Measurements from ENCODE around the gene PPP1R12B. TPM values are rescaled to one million over a fixed set of nuclear protein-coding genes. Genes with fewer than 3 reads are reported as not detected.

The PPP1R12B gene
- total RNA-seq, 1 donor from 2014 or later: 18.5 TPM

DNA sequence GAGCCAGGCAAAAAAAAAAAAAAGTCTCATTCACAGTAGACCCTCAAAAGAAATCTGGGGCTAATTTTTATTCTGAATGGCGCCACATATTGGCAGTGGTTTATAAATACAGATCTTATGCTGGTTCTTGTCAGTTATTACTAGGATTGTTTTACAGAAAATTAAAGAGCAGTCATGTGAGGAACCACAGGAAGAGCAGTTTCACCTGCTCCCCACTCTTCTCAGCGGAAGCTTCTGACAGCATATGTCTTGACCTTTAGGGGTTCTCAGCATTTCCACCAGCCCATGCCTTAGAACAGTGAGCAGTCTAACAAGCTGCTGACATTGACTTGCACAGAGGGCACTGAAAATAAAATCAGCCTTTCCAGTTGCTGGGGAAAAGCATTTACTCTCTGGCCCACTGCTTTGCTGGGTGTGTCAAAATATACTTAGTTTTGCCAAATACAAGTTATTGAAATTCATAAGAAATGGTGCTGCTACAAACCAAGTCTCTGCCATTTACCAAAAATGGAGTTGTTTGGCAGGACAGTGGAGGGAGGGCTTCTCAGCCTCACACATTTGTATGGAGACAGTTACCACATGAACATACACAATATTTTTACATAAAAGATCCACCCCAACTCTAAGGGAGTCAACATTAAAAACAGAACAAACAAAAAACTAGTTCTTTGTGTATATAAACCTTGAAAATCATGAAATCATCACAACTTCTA, 217.5 kb downstream of the PPP1R12B start:
- no peaks in the 10 kb centered on the region for H3K27me3 Mint-ChIP-seq (ENCODE audit: low read depth)
- no peak for TF ChIP-seq CTCF (conservative IDR thresholded peaks at IDR 0.05)
- H3K27ac Mint-ChIP-seq (ENCODE audit: unreplicated experiment): no peak overlapping the region
- H3K4me1 Mint-ChIP-seq: peaks cover 9% of the 10 kb centered on the region
- DNase-seq (ENCODE audit: low read depth, low spot score): no peak
- no peak overlapping the region for H3K4me3 Mint-ChIP-seq
- no peaks in the 10 kb centered on the region for H3K9me3 Mint-ChIP-seq
- no peaks in the 10 kb centered on the region for H3K36me3 Mint-ChIP-seq (ENCODE audit: low read depth)

DNA sequence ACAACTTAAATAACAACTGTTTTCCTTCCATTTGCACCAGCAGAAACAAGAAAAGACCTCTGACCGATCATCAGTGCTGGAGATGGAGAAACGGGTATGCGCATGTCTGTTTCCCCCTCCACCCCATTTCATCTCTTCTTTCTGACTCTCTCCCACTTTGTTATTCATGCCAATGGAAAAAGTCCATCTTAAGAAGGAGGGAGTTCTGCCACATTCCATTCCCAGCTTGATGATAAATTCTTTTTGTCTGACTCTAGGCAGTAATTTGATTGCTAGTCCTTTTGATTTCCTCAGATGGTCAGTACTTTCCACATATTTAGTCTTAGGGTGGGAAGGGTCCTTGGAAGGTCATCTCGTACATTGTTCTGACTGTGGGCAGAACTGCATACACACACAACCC, 219.2 kb downstream of the PPP1R12B start:
- Mint-ChIP-seq H3K4me3 (no peak overlapping the region), H3K27ac (ENCODE audit: unreplicated experiment) (no peak overlapping the region), H3K27me3 (ENCODE audit: low read depth) (no peaks in the 10 kb centered on the region), H3K9me3 (no peaks in the 10 kb centered on the region), H3K4me1 (peaks cover 9% of the 10 kb centered on the region), H3K36me3 (ENCODE audit: low read depth) (no peaks in the 10 kb centered on the region)
- no peak for DNase-seq (ENCODE audit: low read depth, low spot score)
- no peak for TF ChIP-seq CTCF (conservative IDR thresholded peaks at IDR 0.05)

DNA sequence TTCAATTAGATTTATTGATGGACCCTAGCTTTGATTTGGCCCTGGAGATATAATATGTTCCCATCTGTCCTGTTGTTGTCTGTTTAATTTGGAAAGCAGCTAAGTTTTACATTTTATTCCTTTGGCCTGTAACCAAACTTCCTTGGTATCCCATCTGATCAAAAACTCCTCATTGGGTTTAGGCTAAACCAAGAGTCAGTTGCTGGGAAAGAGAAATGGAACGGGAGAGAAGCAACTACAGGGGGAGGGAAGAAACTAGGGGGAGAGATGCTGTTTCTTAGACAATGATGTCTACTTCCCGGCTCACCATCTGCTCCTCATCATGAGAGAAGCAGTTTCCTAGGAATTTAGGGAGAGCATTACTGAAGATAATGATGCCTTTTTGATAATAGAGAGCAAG, 219.9 kb downstream of the PPP1R12B start:
- H3K4me1 Mint-ChIP-seq: peaks cover 9% of the 10 kb centered on the region
- H3K27me3 Mint-ChIP-seq (ENCODE audit: low read depth): no peaks in the 10 kb centered on the region
- H3K4me3 Mint-ChIP-seq: no peak overlapping the region
- DNase-seq (ENCODE audit: low read depth, low spot score): no peak
- H3K9me3 Mint-ChIP-seq: no peaks in the 10 kb centered on the region
- no peak for TF ChIP-seq CTCF (conservative IDR thresholded peaks at IDR 0.05)
- H3K27ac Mint-ChIP-seq (ENCODE audit: unreplicated experiment): no peak overlapping the region
- no peaks in the 10 kb centered on the region for H3K36me3 Mint-ChIP-seq (ENCODE audit: low read depth)

GRCh38 chr1:202568826-202569225, 220.3 kb downstream of the PPP1R12B start:
- Mint-ChIP-seq H3K4me1 (peaks cover 9% of the 10 kb centered on the region), H3K27ac (ENCODE audit: unreplicated experiment) (no peak overlapping the region), H3K27me3 (ENCODE audit: low read depth) (no peaks in the 10 kb centered on the region), H3K9me3 (no peaks in the 10 kb centered on the region), H3K36me3 (ENCODE audit: low read depth) (no peaks in the 10 kb centered on the region), H3K4me3 (no peak overlapping the region)
- TF ChIP-seq CTCF (conservative IDR thresholded peaks at IDR 0.05): no peak
- no peak for DNase-seq (ENCODE audit: low read depth, low spot score)

GRCh38 chr1:202569393-202570322, 221.2 kb downstream of the PPP1R12B start:
- no peak for TF ChIP-seq CTCF (conservative IDR thresholded peaks at IDR 0.05)
- Mint-ChIP-seq H3K27me3 (ENCODE audit: low read depth) (no peaks in the 10 kb centered on the region), H3K9me3 (no peaks in the 10 kb centered on the region), H3K4me3 (no peak overlapping the region), H3K4me1 (peaks cover 9% of the 10 kb centered on the region), H3K36me3 (ENCODE audit: low read depth) (no peaks in the 10 kb centered on the region), H3K27ac (ENCODE audit: unreplicated experiment) (no peak overlapping the region)
- no peak for DNase-seq (ENCODE audit: low read depth, low spot score)
